ENCODE measurements around the gene GALNT18.

GRCh38 chr11:11568651-11569229 is 53.1 kb downstream of the GALNT18 start:
- TF ChIP-seq POLR2A (IDR thresholded peaks at IDR 0.05) (no peak), CTCF (IDR thresholded peaks at IDR 0.05) (no peak)

Data from ovary (tissue), 3 donors.